ENCODE results near the gene RRP1. TPM values are rescaled to one million over a fixed set of nuclear protein-coding genes. Genes with fewer than 3 reads are reported as not detected.

RRP1 gene
- total and polyA plus RNA-seq, 10 of the 15 experiments (the other 5 are each of a cell fraction or from before 2014, with no cell fraction given) = 0.34 to 70.8 (median 35.1) TPM

DNA sequence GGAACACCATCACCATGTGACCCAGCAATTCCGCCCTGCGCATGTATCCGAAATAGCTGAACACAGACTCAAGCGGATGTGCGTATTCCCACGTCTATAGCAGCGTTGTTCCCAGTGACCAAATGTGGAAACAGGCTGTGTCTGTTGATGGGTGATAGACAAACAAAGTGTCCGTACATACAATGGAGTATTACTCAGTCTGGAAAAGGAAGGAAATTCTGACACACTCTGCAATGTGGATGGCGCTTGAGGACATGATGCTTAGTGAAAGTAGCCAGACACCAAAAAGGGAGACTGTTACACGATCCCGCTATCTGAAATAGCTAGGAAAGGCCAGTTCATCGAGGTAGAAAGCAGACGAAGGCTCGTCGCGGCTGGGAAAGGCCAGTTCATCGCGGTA is 44.7 kb upstream of the RRP1 start:
- no peak for DNase-seq (ENCODE audit: low read depth, low spot score)
- Histone ChIP-seq H3K79me2 (ENCODE audit: control insufficient read depth, insufficient read depth, low read length) (no peaks in the 10 kb centered on the region), H3K4me2 (ENCODE audit: control insufficient read depth, insufficient read depth) (no peak overlapping the region), H3K9me3 (replicated peaks; ENCODE audit: control insufficient read depth, insufficient read depth, low read length) (no peaks in the 10 kb centered on the region), H3K36me3 (ENCODE audit: control insufficient read depth in 2 of 2, insufficient read depth in 2 of 2, low read length in 1 of 2) (peaks cover 18 to 30% of the 10 kb centered on the region in 2 experiments; a peak in 3 of 4 replicates), H3K27me3 (replicated peaks in 1 of 2; ENCODE audit: control insufficient read depth in 2 of 2, insufficient read depth in 2 of 2, low read length in 1 of 2) (no peaks in the 10 kb centered on the region), H3K4me1 (ENCODE audit: control insufficient read depth, insufficient read depth, low read length) (no peaks in the 10 kb centered on the region), H3K4me3 (no peak overlapping the region), H3K9ac (ENCODE audit: control insufficient read depth, insufficient read depth, low read length) (no peak overlapping the region), H3K27ac (ENCODE audit: control insufficient read depth, insufficient read depth) (no peak overlapping the region), H4K20me1 (ENCODE audit: control insufficient read depth, insufficient read depth) (no peaks in the 10 kb centered on the region), H2AFZ (ENCODE audit: control insufficient read depth, low read depth, low read length) (no peak overlapping the region)
- TF ChIP-seq NR2C2 (IDR thresholded peaks at IDR 0.05; ENCODE audit: borderline replicate concordance, control insufficient read depth, insufficient read length, low read depth) (no peak), NFYB (IDR thresholded peaks at IDR 0.05; ENCODE audit: insufficient read depth, low read depth, low read length) (no peak), CHD1 (IDR thresholded peaks at IDR 0.05; ENCODE audit: low read depth, low read length) (no peak), TCF3 (IDR thresholded peaks at IDR 0.05; ENCODE audit: borderline replicate concordance, insufficient read depth, low read depth, low read length) (no peak), GABPA (IDR thresholded peaks at IDR 0.05; ENCODE audit: low read depth) (no peak), SMARCA5 (IDR thresholded peaks at IDR 0.05) (no peak), JUND (IDR thresholded peaks at IDR 0.05; ENCODE audit: low read depth, low read length) (no peak), TBL1XR1 (IDR thresholded peaks at IDR 0.05; ENCODE audit: low read depth, low read length) (no peak), NR2C1 (IDR thresholded peaks at IDR 0.05) (no peak), RELA (IDR thresholded peaks at IDR 0.05; ENCODE audit: borderline replicate concordance, partially characterized antibody) (no peak)
- TF ChIP-seq, protein P1, sequence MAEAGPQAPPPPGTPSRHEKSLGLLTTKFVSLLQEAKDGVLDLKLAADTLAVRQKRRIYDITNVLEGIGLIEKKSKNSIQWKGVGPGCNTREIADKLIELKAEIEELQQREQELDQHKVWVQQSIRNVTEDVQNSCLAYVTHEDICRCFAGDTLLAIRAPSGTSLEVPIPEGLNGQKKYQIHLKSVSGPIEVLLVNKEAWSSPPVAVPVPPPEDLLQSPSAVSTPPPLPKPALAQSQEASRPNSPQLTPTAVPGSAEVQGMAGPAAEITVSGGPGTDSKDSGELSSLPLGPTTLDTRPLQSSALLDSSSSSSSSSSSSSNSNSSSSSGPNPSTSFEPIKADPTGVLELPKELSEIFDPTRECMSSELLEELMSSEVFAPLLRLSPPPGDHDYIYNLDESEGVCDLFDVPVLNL (IDR thresholded peaks at IDR 0.05; ENCODE audit: low read depth, low read length) = no peak
- TF ChIP-seq, protein P2, sequence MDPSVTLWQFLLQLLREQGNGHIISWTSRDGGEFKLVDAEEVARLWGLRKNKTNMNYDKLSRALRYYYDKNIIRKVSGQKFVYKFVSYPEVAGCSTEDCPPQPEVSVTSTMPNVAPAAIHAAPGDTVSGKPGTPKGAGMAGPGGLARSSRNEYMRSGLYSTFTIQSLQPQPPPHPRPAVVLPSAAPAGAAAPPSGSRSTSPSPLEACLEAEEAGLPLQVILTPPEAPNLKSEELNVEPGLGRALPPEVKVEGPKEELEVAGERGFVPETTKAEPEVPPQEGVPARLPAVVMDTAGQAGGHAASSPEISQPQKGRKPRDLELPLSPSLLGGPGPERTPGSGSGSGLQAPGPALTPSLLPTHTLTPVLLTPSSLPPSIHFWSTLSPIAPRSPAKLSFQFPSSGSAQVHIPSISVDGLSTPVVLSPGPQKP (IDR thresholded peaks at IDR 0.05; ENCODE audit: low read depth, low read length) = no peak
- TF ChIP-seq, protein P3, sequence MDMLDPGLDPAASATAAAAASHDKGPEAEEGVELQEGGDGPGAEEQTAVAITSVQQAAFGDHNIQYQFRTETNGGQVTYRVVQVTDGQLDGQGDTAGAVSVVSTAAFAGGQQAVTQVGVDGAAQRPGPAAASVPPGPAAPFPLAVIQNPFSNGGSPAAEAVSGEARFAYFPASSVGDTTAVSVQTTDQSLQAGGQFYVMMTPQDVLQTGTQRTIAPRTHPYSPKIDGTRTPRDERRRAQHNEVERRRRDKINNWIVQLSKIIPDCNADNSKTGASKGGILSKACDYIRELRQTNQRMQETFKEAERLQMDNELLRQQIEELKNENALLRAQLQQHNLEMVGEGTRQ (IDR thresholded peaks at IDR 0.05; ENCODE audit: borderline replicate concordance, low read depth, low read length) = no peak
- TF ChIP-seq, protein P4, sequence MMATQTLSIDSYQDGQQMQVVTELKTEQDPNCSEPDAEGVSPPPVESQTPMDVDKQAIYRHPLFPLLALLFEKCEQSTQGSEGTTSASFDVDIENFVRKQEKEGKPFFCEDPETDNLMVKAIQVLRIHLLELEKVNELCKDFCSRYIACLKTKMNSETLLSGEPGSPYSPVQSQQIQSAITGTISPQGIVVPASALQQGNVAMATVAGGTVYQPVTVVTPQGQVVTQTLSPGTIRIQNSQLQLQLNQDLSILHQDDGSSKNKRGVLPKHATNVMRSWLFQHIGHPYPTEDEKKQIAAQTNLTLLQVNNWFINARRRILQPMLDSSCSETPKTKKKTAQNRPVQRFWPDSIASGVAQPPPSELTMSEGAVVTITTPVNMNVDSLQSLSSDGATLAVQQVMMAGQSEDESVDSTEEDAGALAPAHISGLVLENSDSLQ (IDR thresholded peaks at IDR 0.05) = no peak
- TF ChIP-seq, protein P5, sequence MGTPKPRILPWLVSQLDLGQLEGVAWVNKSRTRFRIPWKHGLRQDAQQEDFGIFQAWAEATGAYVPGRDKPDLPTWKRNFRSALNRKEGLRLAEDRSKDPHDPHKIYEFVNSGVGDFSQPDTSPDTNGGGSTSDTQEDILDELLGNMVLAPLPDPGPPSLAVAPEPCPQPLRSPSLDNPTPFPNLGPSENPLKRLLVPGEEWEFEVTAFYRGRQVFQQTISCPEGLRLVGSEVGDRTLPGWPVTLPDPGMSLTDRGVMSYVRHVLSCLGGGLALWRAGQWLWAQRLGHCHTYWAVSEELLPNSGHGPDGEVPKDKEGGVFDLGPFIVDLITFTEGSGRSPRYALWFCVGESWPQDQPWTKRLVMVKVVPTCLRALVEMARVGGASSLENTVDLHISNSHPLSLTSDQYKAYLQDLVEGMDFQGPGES (IDR thresholded peaks at IDR 0.05) = no peak
- intact Hi-C loops (cut with micrococcal nuclease; ENCODE audit: unreplicated experiment) (no loop called here), in situ Hi-C loops (cut with MboI) (no loop called here)
- ChIA-PET RAD21 (ENCODE audit: unreplicated experiment) (no interaction called here), SMC1A (ENCODE audit: uncharacterized antibody, unreplicated experiment) (no interaction called here), POLR2A (no interaction called here), CTCF (no interaction called here)
- FAIRE-seq = no peak
- 93% methylated on average over 18 of the region's 18 CpGs for WGBS (ENCODE audit: insufficient coverage, insufficient replicate concordance, low lambda C conversion rate, missing lambda C conversion rate)
- BruUV-seq (replicated peaks) = TSS peak; percentile 55
- ATAC-seq = no peak

All from GM12878 (cell line).